NCI-H2081 treated with DMSO at 0.1 percent for 48 hours (cell line): Measurements from ENCODE around the gene HMGCLL1.

Experiments used
- DNase-seq: peaks from one replicate; lab custom pipeline; 2025; lab: John Stamatoyannopoulos, UW

HMGCLL1 gene

GRCh38 chr6:55443238-55444134 lies 135.5 kb downstream of the HMGCLL1 start:
- DNase-seq = no peak

GRCh38 chr6:55438203-55438602 lies 140.8 kb downstream of the HMGCLL1 start:
- DNase-seq = no peak

DNA sequence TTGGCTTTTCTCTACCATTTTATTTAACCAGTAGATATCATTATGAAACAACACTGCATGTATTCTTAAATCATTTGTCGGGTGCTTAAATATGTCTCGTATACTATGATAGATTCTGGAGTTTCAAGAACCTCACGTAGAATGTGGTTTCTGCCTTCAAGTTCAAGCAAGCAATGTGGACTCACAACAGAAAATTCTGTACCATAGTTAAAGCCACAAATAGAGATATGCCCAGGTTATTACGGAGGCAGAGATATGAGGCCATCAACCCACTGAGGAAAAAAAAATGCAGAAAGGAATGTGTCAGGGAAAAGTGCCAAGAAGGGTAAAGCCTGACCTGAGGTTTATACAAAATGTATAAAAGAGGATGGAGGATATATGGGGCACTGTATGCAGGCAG lies 141.9 kb downstream of the HMGCLL1 start:
- no peak for DNase-seq

DNA sequence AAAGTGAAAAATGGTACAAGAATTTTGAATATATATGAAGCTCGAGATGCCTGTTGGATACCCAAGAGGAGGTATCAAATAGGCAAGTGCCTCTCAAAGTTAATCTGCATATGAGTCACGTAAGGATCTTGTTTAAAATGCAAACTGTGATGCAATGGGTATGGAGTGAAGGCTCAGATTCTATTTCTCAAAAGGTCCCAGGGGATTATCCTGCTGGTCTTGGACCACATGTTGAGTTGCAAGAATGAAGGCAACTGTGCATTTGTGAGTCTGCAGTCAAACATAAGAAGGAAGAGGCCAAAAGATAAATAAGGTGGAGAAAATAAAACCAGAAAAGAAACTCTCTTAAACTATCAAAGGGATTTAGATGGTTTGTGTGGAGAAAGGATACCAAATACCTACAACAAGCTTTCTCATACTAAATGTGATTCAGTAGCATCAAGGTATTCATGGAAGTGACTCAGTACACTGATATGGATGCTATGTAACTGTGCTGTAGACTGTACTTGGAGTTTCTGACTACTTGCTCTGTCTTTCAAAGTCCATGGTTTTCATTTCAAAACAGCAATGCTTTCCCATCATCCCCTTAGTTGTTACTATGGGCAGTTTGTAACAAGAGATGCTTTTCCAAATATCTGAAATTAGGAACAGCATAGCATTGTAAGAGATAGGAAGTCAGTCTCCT lies 145.4 kb downstream of the HMGCLL1 start:
- no peak for DNase-seq

- DNase-seq = no peak
Observed at GRCh38 chr6:55423933-55424332, 155.1 kb downstream of the HMGCLL1 start.

GRCh38 chr6:55410674-55411073 lies 168.3 kb downstream of the HMGCLL1 start:
- DNase-seq = no peak

- DNase-seq = no peak
Observed at GRCh38 chr6:55405474-55406235, 173.3 kb downstream of the HMGCLL1 start.

DNA sequence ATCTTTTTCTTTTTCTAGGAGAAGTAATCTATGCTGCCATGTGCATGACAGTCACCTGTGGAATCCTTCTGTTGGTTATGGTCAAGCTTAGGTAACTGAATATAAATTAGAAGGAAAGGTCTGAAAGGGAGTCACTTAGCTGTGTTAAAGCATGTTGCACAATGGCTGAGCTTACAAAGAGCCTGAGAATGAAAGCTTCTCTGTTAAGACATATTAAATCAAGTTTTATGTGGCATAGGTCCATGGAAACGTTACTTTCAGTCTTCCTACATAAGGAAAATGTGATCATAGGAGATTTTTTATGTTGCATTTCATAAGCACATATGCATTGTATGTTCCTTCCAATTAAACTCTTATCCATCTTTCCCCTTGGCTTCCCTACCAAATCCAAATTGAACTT lies 179.6 kb downstream of the HMGCLL1 start:
- no peak for DNase-seq

DNA sequence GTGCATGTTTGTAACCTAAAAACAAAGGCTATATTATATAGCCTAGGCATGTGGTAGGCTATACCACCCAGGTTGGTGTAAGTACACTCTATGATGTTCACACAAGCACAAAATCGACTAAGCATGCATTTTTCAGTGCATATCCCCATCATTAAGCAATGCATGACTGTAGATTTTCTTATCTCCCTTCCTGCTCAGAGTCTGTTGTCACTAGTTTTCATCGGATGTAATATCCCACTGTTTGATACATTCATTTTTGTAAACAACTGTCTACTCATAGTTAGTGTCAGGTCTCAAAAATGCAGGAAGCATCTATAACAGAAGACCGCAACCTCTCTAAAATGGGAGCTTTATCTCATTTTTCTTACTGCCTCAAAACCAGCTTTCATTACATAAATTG lies 181.0 kb downstream of the HMGCLL1 start:
- DNase-seq = no peak

- DNase-seq = no peak
Observed at GRCh38 chr6:55395871-55396270, 183.1 kb downstream of the HMGCLL1 start.

DNA sequence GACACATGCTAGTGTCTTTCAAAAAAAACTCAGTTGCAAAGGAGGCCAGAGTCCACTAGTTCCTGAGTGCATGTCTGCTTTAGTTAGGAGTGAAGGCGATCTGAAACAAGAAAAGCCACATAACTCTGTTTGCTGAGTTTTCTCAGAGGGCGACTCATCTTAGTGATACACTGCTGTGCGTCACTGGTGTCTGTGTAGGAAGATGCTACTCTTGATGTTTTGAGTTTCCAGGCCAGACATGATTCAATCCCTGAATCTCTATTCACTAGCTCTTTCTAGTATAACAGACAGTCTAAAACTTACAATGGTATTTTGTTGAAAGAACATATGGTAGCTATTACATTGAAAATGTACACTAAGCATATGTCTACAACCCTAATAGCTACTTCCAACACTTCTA lies 190.8 kb downstream of the HMGCLL1 start:
- no peak for DNase-seq
